ENCODE data around the gene GPD1. TPM values are rescaled to one million over a fixed set of nuclear protein-coding genes. Genes with fewer than 3 reads are reported as not detected.

GPD1 gene
- total and polyA plus RNA-seq, 9 of the 15 experiments (the other 6 are each of a cell fraction or from before 2014, with no cell fraction given) = 0.13 to 1.00 (median 0.55) TPM

GRCh38 chr12:50070314-50071060, 33.3 kb upstream of the GPD1 start (continued):
- TF ChIP-seq MNT (conservative IDR thresholded peaks at IDR 0.05) (peak in 1 of 2 experiments; percentile 45; a peak in 2 of 4 replicates), ZNF217 (CRISPR knock-in tag; IDR thresholded peaks at IDR 0.05) (no peak), NR2C2 (CRISPR knock-in tag; IDR thresholded peaks at IDR 0.05) (no peak; the same call in 1 of the 2 replicates), NR2C2 (tag; IDR thresholded peaks at IDR 0.05) (no peak), LARP7 (IDR thresholded peaks at IDR 0.05) (0 out of 2 replicates have a peak, but pooled peaks have one; percentile 44), ZBTB40 (IDR thresholded peaks at IDR 0.05) (peak; percentile 74), ZBTB40 (CRISPR knock-in tag; IDR thresholded peaks at IDR 0.05) (no peak), ZNF280B (CRISPR knock-in tag; IDR thresholded peaks at IDR 0.05) (no peak), THRB (CRISPR knock-in tag; conservative IDR thresholded peaks at IDR 0.05) (no peak), ZZZ3 (IDR thresholded peaks at IDR 0.05) (no peak), RBFOX2 (IDR thresholded peaks at IDR 0.05; ENCODE audit: low read depth, low read length) (no peak)
- TF ChIP-seq, protein P1, sequence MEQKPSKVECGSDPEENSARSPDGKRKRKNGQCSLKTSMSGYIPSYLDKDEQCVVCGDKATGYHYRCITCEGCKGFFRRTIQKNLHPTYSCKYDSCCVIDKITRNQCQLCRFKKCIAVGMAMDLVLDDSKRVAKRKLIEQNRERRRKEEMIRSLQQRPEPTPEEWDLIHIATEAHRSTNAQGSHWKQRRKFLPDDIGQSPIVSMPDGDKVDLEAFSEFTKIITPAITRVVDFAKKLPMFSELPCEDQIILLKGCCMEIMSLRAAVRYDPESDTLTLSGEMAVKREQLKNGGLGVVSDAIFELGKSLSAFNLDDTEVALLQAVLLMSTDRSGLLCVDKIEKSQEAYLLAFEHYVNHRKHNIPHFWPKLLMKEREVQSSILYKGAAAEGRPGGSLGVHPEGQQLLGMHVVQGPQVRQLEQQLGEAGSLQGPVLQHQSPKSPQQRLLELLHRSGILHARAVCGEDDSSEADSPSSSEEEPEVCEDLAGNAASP (IDR thresholded peaks at IDR 0.05) = no peak
